Hepatocyte (in vitro differentiated cells): Measurements from ENCODE around the gene TFPI2. TPM values are rescaled to one million over a fixed set of nuclear protein-coding genes. Genes with fewer than 3 reads are reported as not detected.

Experiments
- DNase-seq: peaks from one replicate; pipeline ENCODE4 v3.0.0-alpha.2; 2016; ENCODE audit warnings: low spot score
- H2AFZ ChIP-seq: fragments of 200-600 bp; sonication (generic); 2 replicates; pipeline ENCODE4 v1.6.0; 2016; ENCODE audit warnings: antibody characterized with exemption, mild to moderate bottlenecking
- H3K27ac ChIP-seq: fragments of 200-600 bp; sonication (generic); 2 replicates; pipeline ENCODE4 v1.5.1; 2016; ENCODE audit warnings: mild to moderate bottlenecking
- H3K27me3 ChIP-seq: fragments of 200-600 bp; sonication (generic); 2 replicates; pipeline ENCODE4 v1.6.1; 2016
- H3K36me3 ChIP-seq: fragments of 200-600 bp; sonication (generic); replicated peaks from 2 replicates; pipeline ENCODE4 v1.5.1; 2016; ENCODE audit warnings: low read depth; ENCODE audit not compliant: insufficient read depth
- H3K4me1 ChIP-seq: fragments of 200-600 bp; sonication (generic); 2 replicates; pipeline ENCODE4 v1.5.1; 2016; ENCODE audit warnings: mild to moderate bottlenecking, moderate library complexity; ENCODE audit not compliant: insufficient read depth
- H3K4me2 ChIP-seq: fragments of 200-600 bp; sonication (generic); 2 replicates; pipeline ENCODE4 v1.6.0; 2016
- H3K4me3 ChIP-seq: fragments of 200-600 bp; sonication (generic); 2 replicates; pipeline ENCODE4 v1.5.1; 2016; ENCODE audit warnings: mild to moderate bottlenecking
- H3K79me2 ChIP-seq: fragments of 200-600 bp; sonication (generic); 2 replicates; pipeline ENCODE4 v1.6.0; 2017; ENCODE audit warnings: mild to moderate bottlenecking
- H3K9me2 ChIP-seq: fragments of 200-600 bp; sonication (generic); replicated peaks from 2 replicates; pipeline ENCODE4 v1.6.0; 2017; ENCODE audit warnings: mild to moderate bottlenecking; ENCODE audit not compliant: insufficient read depth
- H3K9me3 ChIP-seq: fragments of 200-600 bp; sonication (generic); 2 replicates; pipeline ENCODE4 v1.5.1; 2016; ENCODE audit warnings: low read depth, mild to moderate bottlenecking
- H4K20me1 ChIP-seq: fragments of 200-600 bp; sonication (generic); 2 replicates; pipeline ENCODE4 v1.6.0; 2016; ENCODE audit warnings: mild to moderate bottlenecking; ENCODE audit not compliant: insufficient read depth, poor library complexity, severe bottlenecking
- EZH2 ChIP-seq: fragments of 200-600 bp; sonication (generic); IDR thresholded peaks from 2 replicates; pipeline ENCODE4 v1.6.1; 2016; ENCODE audit warnings: antibody characterized with exemption, mild to moderate bottlenecking, borderline replicate concordance
- EZH2phosphoT487 ChIP-seq: fragments of 200-600 bp; sonication (generic); IDR thresholded peaks from one replicate; pipeline ENCODE4 v1.6.1; 2018; ENCODE audit warnings: antibody characterized with exemption, mild to moderate bottlenecking, low read depth, moderate library complexity; ENCODE audit not compliant: unreplicated experiment, severe bottlenecking
- WGBS: methylation state at CpG from one replicate; pipeline ENCODE4 v1.1.6; 2016; ENCODE audit warnings: low lambda C conversion rate; ENCODE audit errors: missing lambda C conversion rate; 5-methylcytosine and 5-hydroxymethylcytosine counted together
- polyA plus RNA-seq: library from polyadenylated mRNA; unstranded; fragments of >200 nt; fragmentation: Nextera tagmentation; extraction: Ambion mirVana; gene quantifications from 2 replicates; pipeline ENCODE4 v1.2.1, GENCODE V29; 2016
- total RNA-seq: library from RNA; depleted of rRNA; stranded (reverse); fragments of >200 nt; gene quantifications from 2 replicates; pipeline ENCODE4 v1.2.3, GENCODE V29; 2014
- TF ChIP-seq, protein P1 (sequence below): fragments of 200-600 bp; sonication (generic); IDR thresholded peaks from 2 replicates; pipeline ENCODE4 v1.5.1; 2016; ENCODE audit warnings: antibody characterized with exemption, mild to moderate bottlenecking; ENCODE audit not compliant: poor library complexity

TFPI2 gene
- total and polyA plus RNA-seq, 2 experiments from 2014 or later: 52.8 to 66.2 TPM

DNA sequence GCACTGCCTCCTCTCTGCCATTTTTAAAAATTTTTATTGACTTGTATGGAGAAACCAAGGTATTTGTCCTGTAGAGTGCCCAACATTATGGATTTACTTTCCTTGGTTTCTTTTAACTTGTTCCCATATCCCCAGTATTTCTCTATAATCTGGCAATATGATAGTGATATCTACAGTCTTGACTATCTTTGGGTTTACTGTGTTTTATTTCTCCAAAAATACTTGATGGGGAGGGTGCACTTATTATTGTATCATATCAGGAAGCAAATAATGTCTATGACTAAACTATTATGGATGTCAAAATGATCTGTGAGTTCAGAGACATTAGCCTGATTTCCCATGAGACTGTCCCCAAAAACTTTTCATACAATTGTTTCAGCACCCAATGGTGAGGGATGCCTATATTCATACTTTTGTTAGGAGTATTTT is 6.6 kb downstream of the TFPI2 start:
- Histone ChIP-seq H4K20me1 (no peaks in the 10 kb centered on the region), H3K4me3 (no peak overlapping the region), H2AFZ (no peak overlapping the region), H3K9me3 (no peaks in the 10 kb centered on the region), H3K79me2 (no peaks in the 10 kb centered on the region), H3K9me2 (no peaks in the 10 kb centered on the region), H3K27me3 (peaks cover 13% of the 10 kb centered on the region), H3K4me1 (no peaks in the 10 kb centered on the region), H3K4me2 (no peak overlapping the region), H3K27ac (no peak overlapping the region), H3K36me3 (no peaks in the 10 kb centered on the region)
- TF ChIP-seq, protein P1, sequence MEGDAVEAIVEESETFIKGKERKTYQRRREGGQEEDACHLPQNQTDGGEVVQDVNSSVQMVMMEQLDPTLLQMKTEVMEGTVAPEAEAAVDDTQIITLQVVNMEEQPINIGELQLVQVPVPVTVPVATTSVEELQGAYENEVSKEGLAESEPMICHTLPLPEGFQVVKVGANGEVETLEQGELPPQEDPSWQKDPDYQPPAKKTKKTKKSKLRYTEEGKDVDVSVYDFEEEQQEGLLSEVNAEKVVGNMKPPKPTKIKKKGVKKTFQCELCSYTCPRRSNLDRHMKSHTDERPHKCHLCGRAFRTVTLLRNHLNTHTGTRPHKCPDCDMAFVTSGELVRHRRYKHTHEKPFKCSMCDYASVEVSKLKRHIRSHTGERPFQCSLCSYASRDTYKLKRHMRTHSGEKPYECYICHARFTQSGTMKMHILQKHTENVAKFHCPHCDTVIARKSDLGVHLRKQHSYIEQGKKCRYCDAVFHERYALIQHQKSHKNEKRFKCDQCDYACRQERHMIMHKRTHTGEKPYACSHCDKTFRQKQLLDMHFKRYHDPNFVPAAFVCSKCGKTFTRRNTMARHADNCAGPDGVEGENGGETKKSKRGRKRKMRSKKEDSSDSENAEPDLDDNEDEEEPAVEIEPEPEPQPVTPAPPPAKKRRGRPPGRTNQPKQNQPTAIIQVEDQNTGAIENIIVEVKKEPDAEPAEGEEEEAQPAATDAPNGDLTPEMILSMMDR: no peak
- no peak for TF ChIP-seq EZH2phosphoT487
- DNase-seq: no peak

DNA sequence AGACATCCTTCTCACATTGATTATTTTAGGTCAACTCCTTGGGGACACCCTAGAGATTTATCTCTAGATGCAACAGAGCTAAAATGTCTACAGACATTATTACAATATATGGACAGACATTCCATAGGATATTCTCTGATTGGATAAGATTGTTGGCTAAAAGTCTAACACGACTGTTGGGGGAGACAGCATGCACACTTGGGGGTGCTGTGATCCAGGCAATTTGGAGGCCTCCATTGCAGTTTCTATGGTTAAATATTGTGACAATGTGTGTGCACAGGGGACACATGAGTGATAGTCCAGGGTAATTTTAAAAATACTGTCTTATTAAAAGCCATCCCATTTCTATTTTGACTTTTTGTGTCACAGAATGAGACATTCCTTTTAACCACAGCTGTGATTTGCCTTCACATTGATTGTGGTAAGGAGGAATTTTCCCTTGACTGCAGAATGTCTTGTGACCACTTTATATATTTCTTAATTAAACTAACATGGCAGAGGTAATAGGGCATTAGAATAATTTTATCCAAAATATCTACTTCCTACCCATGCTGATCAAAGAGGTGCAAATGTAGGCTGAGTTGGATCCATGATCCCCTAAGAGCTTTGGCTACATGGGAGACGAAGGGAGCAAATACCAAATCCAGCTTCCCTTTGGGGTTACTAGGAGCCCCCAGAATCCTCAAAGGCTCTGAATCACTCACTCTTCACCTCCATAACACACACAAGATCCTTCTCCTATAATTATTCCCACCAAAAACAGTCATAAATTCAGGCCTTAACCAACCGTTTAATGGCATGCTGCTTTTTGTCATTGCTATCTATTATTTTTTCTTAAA is 7.3 kb downstream of the TFPI2 start:
- DNase-seq: no peak
- Histone ChIP-seq H3K79me2 (no peaks in the 10 kb centered on the region), H4K20me1 (no peaks in the 10 kb centered on the region), H3K4me2 (no peak overlapping the region), H2AFZ (no peak overlapping the region), H3K4me1 (no peaks in the 10 kb centered on the region), H3K4me3 (no peak overlapping the region), H3K9me2 (no peaks in the 10 kb centered on the region), H3K27ac (no peak overlapping the region), H3K27me3 (peaks cover 9% of the 10 kb centered on the region), H3K36me3 (no peaks in the 10 kb centered on the region), H3K9me3 (no peaks in the 10 kb centered on the region)
- TF ChIP-seq, protein P1: no peak
- TF ChIP-seq EZH2: no peak
- no peak for TF ChIP-seq EZH2phosphoT487
- WGBS: 95% methylated on average over 3 of the region's 3 CpGs

DNA sequence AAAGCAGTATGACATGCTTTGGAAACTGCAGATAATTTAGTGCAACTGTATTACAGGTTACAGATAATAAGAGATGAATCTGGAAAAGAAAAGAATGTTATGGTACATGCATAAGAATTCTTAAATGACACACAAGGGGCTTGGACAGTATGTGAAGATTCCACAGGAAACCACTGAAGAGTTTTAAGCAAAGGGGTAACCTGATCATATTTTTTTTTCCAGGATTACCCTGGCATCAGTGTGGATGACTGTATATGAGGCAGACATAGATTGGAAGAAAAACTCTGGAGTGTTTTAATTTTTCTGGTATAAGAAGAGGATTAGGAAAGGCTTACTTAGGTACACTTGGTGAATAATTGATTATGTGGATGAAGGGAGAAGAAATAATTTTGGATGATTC is 8.1 kb downstream of the TFPI2 start:
- no peak overlapping the region for H3K4me3 ChIP-seq
- H4K20me1 ChIP-seq: no peaks in the 10 kb centered on the region
- no peak overlapping the region for H2AFZ ChIP-seq
- no peak overlapping the region for H3K4me2 ChIP-seq
- H3K9me2 ChIP-seq: no peaks in the 10 kb centered on the region
- TF ChIP-seq EZH2 (no peak), EZH2phosphoT487 (no peak)
- TF ChIP-seq, protein P1: no peak
- H3K27ac ChIP-seq: no peak overlapping the region
- H3K4me1 ChIP-seq: no peaks in the 10 kb centered on the region
- no peak for DNase-seq
- no peaks in the 10 kb centered on the region for H3K79me2 ChIP-seq
- H3K9me3 ChIP-seq: no peaks in the 10 kb centered on the region
- no peaks in the 10 kb centered on the region for H3K36me3 ChIP-seq
- peaks cover under 1% of the 10 kb centered on the region for H3K27me3 ChIP-seq

DNA sequence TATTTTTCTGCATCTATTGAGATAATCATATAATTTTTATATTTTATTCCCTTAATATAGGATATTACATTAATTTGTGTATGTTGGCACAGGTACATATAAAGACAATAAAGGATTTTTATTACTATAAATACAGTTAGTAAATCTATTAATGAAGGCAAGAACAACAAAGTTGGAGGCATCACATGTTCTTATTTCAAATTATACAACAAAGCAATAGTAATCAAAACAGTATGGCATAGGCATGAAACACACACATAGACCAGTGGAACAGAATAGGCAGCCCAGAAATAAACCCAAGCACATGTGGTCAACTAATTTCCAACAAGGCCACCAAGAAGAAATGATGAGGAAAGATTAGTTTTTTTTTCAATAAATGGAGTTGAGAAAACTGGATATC is 11.2 kb downstream of the TFPI2 start:
- H3K4me1 ChIP-seq: no peaks in the 10 kb centered on the region

More for the DNA sequence above, 11.2 kb downstream of the TFPI2 start:
- no peak overlapping the region for H3K4me3 ChIP-seq
- no peaks in the 10 kb centered on the region for H3K9me3 ChIP-seq
- H3K4me2 ChIP-seq: no peak overlapping the region
- TF ChIP-seq, protein P1: no peak
- TF ChIP-seq EZH2 (no peak), EZH2phosphoT487 (no peak)
- H3K9me2 ChIP-seq: no peaks in the 10 kb centered on the region
- H3K79me2 ChIP-seq: no peaks in the 10 kb centered on the region
- no peak for DNase-seq
- no peaks in the 10 kb centered on the region for H3K36me3 ChIP-seq
- H2AFZ ChIP-seq: no peak overlapping the region
- no peak overlapping the region for H3K27ac ChIP-seq
- H4K20me1 ChIP-seq: no peaks in the 10 kb centered on the region
- H3K27me3 ChIP-seq: no peaks in the 10 kb centered on the region
